ENCODE data around the gene ASPN.

DNA sequence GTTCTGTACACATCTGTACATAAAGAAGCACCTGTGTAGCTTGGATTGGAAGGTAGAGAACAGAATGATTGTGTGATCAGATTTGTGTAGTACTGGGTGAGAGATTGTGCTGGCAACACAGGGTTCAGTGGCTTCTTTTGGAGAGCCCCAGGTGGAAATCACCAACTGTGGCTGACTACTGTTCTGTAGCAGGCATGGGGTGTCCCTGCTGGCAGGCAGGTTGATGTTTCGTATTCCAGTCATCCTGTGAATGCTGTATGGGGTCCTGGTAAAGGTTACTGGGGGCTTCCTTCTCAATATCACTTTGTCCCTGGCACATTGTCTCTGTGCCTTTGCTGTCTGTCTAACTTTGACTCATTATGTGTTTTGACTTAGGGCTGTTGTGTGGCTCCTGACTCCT is 5.3 kb downstream of the ASPN start:
- TF ChIP-seq, protein P1, sequence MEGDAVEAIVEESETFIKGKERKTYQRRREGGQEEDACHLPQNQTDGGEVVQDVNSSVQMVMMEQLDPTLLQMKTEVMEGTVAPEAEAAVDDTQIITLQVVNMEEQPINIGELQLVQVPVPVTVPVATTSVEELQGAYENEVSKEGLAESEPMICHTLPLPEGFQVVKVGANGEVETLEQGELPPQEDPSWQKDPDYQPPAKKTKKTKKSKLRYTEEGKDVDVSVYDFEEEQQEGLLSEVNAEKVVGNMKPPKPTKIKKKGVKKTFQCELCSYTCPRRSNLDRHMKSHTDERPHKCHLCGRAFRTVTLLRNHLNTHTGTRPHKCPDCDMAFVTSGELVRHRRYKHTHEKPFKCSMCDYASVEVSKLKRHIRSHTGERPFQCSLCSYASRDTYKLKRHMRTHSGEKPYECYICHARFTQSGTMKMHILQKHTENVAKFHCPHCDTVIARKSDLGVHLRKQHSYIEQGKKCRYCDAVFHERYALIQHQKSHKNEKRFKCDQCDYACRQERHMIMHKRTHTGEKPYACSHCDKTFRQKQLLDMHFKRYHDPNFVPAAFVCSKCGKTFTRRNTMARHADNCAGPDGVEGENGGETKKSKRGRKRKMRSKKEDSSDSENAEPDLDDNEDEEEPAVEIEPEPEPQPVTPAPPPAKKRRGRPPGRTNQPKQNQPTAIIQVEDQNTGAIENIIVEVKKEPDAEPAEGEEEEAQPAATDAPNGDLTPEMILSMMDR (conservative IDR thresholded peaks at IDR 0.05; ENCODE audit: low read length) = no peak
- TF ChIP-seq EZH2phosphoT487 (IDR thresholded peaks at IDR 0.05; ENCODE audit: borderline replicate concordance) = no peak

All from Loucy (cell line).